Measurements from ENCODE around the gene CTSH. TPM values are rescaled to one million over a fixed set of nuclear protein-coding genes. Genes with fewer than 3 reads are reported as not detected.

The CTSH gene
- total and polyA plus RNA-seq, 2 donors (not counting 1 experiment from before 2014, with no cell fraction given) = 5.3 to 6.9 TPM

- H4K20me1 ChIP-seq (ENCODE audit: control insufficient read depth, extremely low read depth, insufficient read depth, low read length) = no peaks in the 10 kb centered on the region
- no peak overlapping the region for H3K27ac ChIP-seq (ENCODE audit: insufficient read depth, low read length)
- H3K36me3 ChIP-seq (ENCODE audit: control insufficient read depth, insufficient read depth, low read length) = no peaks in the 10 kb centered on the region
- H3K4me2 ChIP-seq (ENCODE audit: extremely low read depth, insufficient read depth, low read length) = peak overlapping the region; percentile 78
- H3K4me1 ChIP-seq (ENCODE audit: control insufficient read depth, extremely low read depth, insufficient read depth, low read length) = no peaks in the 10 kb centered on the region
- H3K9me3 ChIP-seq (ENCODE audit: control insufficient read depth, insufficient read depth, low read depth, low read length) = no peaks in the 10 kb centered on the region
- peaks cover 6% of the 10 kb centered on the region for H3K27me3 ChIP-seq (ENCODE audit: control insufficient read depth, insufficient read depth, low read length)
- no peak overlapping the region for H3K9ac ChIP-seq (ENCODE audit: insufficient read depth, low read length)
- TF ChIP-seq EZH2 (IDR thresholded peaks at IDR 0.05; ENCODE audit: low read length, missing control alignments) = no peak
- TF ChIP-seq CTCF (conservative IDR thresholded peaks at IDR 0.05 in 1 of 2, IDR thresholded peaks at IDR 0.05 in 1 of 2; ENCODE audit: low read depth in 1 of 2, low read length in 2 of 2) = no peak
- no peak for DNase-seq (ENCODE audit: low read depth in 2 of 2)
- no peak overlapping the region for H2AFZ ChIP-seq (ENCODE audit: low read length)
- H3K79me2 ChIP-seq (ENCODE audit: control insufficient read depth, insufficient read depth, low read length) = no peaks in the 10 kb centered on the region
- peak overlapping the region in 1 of 4 experiments; percentile 55 for H3K4me3 ChIP-seq (replicated peaks in 1 of 4; ENCODE audit: control extremely low read depth in 1 of 4, insufficient read depth in 1 of 4, low read depth in 3 of 4, low read length in 4 of 4)
Measured at GRCh38 chr15:78944202-78944625, 632 bp downstream of the CTSH start.

- Histone ChIP-seq H3K9me3 (ENCODE audit: control insufficient read depth, insufficient read depth, low read depth, low read length) (no peaks in the 10 kb centered on the region), H3K4me1 (ENCODE audit: control insufficient read depth, extremely low read depth, insufficient read depth, low read length) (no peaks in the 10 kb centered on the region), H3K36me3 (ENCODE audit: control insufficient read depth, insufficient read depth, low read length) (no peaks in the 10 kb centered on the region), H3K27me3 (ENCODE audit: control insufficient read depth, insufficient read depth, low read length) (peaks cover 6% of the 10 kb centered on the region), H3K27ac (ENCODE audit: insufficient read depth, low read length) (no peak overlapping the region), H3K79me2 (ENCODE audit: control insufficient read depth, insufficient read depth, low read length) (no peaks in the 10 kb centered on the region), H3K9ac (ENCODE audit: insufficient read depth, low read length) (no peak overlapping the region), H4K20me1 (ENCODE audit: control insufficient read depth, extremely low read depth, insufficient read depth, low read length) (no peaks in the 10 kb centered on the region), H3K4me3 (replicated peaks in 1 of 4; ENCODE audit: control extremely low read depth in 1 of 4, insufficient read depth in 1 of 4, low read depth in 3 of 4, low read length in 4 of 4) (no peak overlapping the region), H2AFZ (ENCODE audit: low read length) (no peak overlapping the region), H3K4me2 (ENCODE audit: extremely low read depth, insufficient read depth, low read length) (no peak overlapping the region)
- TF ChIP-seq CTCF (conservative IDR thresholded peaks at IDR 0.05 in 1 of 2, IDR thresholded peaks at IDR 0.05 in 1 of 2; ENCODE audit: low read depth in 1 of 2, low read length in 2 of 2) (no peak), EZH2 (IDR thresholded peaks at IDR 0.05; ENCODE audit: low read length, missing control alignments) (no peak)
- DNase-seq (ENCODE audit: low read depth in 2 of 2) = peak in 1 of 2 donors; percentile 44
Measured at GRCh38 chr15:78943692-78944091, 1.2 kb downstream of the CTSH start.

- Histone ChIP-seq H2AFZ (ENCODE audit: low read length) (no peak overlapping the region), H3K79me2 (ENCODE audit: control insufficient read depth, insufficient read depth, low read length) (no peaks in the 10 kb centered on the region), H3K36me3 (ENCODE audit: control insufficient read depth, insufficient read depth, low read length) (no peaks in the 10 kb centered on the region), H4K20me1 (ENCODE audit: control insufficient read depth, extremely low read depth, insufficient read depth, low read length) (no peaks in the 10 kb centered on the region), H3K4me1 (ENCODE audit: control insufficient read depth, extremely low read depth, insufficient read depth, low read length) (no peaks in the 10 kb centered on the region), H3K27me3 (ENCODE audit: control insufficient read depth, insufficient read depth, low read length) (peaks cover 6% of the 10 kb centered on the region), H3K4me3 (replicated peaks in 1 of 4; ENCODE audit: control extremely low read depth in 1 of 4, insufficient read depth in 1 of 4, low read depth in 3 of 4, low read length in 4 of 4) (no peak overlapping the region), H3K9me3 (ENCODE audit: control insufficient read depth, insufficient read depth, low read depth, low read length) (no peaks in the 10 kb centered on the region), H3K27ac (ENCODE audit: insufficient read depth, low read length) (no peak overlapping the region), H3K9ac (ENCODE audit: insufficient read depth, low read length) (no peak overlapping the region), H3K4me2 (ENCODE audit: extremely low read depth, insufficient read depth, low read length) (no peak overlapping the region)
- no peak for DNase-seq (ENCODE audit: low read depth in 2 of 2)
- TF ChIP-seq EZH2 (IDR thresholded peaks at IDR 0.05; ENCODE audit: low read length, missing control alignments) = no peak
- no peak for TF ChIP-seq CTCF (conservative IDR thresholded peaks at IDR 0.05 in 1 of 2, IDR thresholded peaks at IDR 0.05 in 1 of 2; ENCODE audit: low read depth in 1 of 2, low read length in 2 of 2)
Measured at GRCh38 chr15:78942741-78943140, 2.1 kb downstream of the CTSH start.
